Type B pancreatic cell (in vitro differentiated cells): Measurements from ENCODE around the gene LIMCH1. TPM values are rescaled to one million over a fixed set of nuclear protein-coding genes. Genes with fewer than 3 reads are reported as not detected.

Experiments
- DNase-seq: peaks from one replicate; pipeline ENCODE4 v3.0.0; 2021; ENCODE audit warnings: mixed read lengths; ENCODE audit not compliant: unreplicated experiment; ENCODE audit errors: extremely low spot score
- H3K27ac Mint-ChIP-seq: 2 replicates; pipeline ENCODE4 v1.8.0; 2021; ENCODE audit warnings: mild to moderate bottlenecking, mixed read lengths
- H3K27me3 Mint-ChIP-seq: 2 replicates; pipeline ENCODE4 v1.8.0; 2021; ENCODE audit warnings: mixed read lengths
- H3K36me3 Mint-ChIP-seq: 2 replicates; pipeline ENCODE4 v1.8.0; 2021; ENCODE audit warnings: mixed read lengths
- H3K4me1 Mint-ChIP-seq: one replicate; pipeline ENCODE4 v1.8.0; 2021; ENCODE audit warnings: mixed read lengths; ENCODE audit not compliant: unreplicated experiment
- H3K4me3 Mint-ChIP-seq: 2 replicates; pipeline ENCODE4 v1.8.0; 2021; ENCODE audit warnings: mild to moderate bottlenecking, mixed read lengths
- H3K9me3 Mint-ChIP-seq: 2 replicates; pipeline ENCODE4 v1.8.0; 2021; ENCODE audit warnings: mixed read lengths
- total RNA-seq: library from RNA; stranded (reverse); gene quantifications from 2 replicates; pipeline ENCODE4 v1.2.1, GENCODE V29; 2021; ENCODE audit warnings: low replicate concordance
- TF ChIP-seq, protein P1 (sequence below): fragments of 200-600 bp; sonication (generic); conservative IDR thresholded peaks from 2 replicates; pipeline ENCODE4 v1.5.0; 2021; ENCODE audit warnings: antibody characterized with exemption, mild to moderate bottlenecking

Gene LIMCH1
- total RNA-seq, 1 donor from 2014 or later: 67.9 TPM

DNA sequence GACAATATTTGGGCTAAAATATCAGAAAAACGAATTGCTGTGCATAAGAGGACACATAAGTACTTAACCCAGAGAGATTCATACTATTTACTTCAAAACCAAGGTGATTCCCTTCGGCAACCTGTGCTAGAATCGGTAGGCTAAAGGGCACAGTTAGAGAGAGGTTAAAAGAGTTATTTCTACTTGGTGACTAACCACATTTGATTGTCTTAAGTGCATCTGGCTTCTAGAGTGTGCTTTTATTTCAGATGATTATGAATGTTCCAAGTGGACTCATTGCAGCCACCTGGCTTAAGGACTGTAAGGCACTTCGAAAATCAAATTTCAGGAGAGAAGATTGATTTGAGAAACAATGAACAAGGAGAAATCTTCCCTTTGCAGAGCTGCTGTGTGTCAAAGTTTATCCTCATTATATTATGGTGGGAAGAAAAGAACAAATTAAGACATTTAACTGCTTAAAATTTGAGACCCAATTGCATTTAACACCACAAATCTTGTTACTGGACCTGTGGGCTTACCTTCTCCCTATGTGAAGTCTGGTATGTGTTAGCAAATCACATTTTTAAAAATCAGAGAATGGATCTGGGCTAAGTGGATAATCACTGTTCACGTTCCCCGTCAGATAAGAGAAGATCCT is 176.5 kb downstream of the LIMCH1 start:
- TF ChIP-seq, protein P1, sequence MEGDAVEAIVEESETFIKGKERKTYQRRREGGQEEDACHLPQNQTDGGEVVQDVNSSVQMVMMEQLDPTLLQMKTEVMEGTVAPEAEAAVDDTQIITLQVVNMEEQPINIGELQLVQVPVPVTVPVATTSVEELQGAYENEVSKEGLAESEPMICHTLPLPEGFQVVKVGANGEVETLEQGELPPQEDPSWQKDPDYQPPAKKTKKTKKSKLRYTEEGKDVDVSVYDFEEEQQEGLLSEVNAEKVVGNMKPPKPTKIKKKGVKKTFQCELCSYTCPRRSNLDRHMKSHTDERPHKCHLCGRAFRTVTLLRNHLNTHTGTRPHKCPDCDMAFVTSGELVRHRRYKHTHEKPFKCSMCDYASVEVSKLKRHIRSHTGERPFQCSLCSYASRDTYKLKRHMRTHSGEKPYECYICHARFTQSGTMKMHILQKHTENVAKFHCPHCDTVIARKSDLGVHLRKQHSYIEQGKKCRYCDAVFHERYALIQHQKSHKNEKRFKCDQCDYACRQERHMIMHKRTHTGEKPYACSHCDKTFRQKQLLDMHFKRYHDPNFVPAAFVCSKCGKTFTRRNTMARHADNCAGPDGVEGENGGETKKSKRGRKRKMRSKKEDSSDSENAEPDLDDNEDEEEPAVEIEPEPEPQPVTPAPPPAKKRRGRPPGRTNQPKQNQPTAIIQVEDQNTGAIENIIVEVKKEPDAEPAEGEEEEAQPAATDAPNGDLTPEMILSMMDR: no peak
- Mint-ChIP-seq H3K4me3 (no peak overlapping the region), H3K4me1 (no peaks in the 10 kb centered on the region), H3K27ac (no peak overlapping the region), H3K36me3 (no peaks in the 10 kb centered on the region), H3K9me3 (no peaks in the 10 kb centered on the region), H3K27me3 (peaks cover 43% of the 10 kb centered on the region)
- DNase-seq: no peak

DNA sequence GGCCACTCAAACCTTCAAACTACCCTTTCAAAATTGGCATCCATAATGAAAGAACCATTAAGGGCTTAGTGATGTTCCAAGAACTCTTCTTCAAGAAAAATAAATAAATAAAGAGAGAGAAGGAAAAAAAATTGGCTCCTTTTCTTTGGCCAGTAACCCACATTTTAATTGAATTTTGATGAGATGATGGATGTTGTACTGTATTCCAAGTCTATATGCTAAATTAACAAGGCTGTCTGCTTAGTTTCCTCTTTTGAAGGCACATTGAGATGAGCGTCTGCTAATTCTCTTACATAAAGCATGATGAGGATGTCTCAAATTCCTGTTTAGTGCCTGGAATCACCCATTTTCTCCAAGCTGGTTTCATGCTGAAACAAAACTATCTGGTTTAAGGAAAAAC is 177.2 kb downstream of the LIMCH1 start:
- Mint-ChIP-seq H3K36me3 (no peaks in the 10 kb centered on the region), H3K27me3 (peaks cover 50% of the 10 kb centered on the region)
- no peak for DNase-seq

DNA sequence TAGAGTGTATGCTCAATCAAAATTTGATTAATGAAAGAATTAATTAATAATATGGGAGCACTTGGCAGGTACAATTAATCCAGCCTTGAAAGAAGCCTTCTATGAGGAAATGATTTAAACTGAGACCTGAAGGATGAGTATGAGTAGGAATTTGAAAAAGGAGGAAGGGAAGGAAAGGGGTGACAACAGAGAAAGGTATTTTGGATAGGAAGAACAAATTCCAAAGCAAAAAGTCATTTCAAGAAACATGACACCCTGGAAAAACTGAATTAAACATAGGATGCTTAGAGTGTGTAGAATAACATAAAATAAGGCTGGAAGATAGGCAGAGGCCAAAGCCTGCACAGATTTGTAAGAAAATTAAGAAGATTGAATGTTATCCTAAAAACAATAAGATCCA is 180.9 kb downstream of the LIMCH1 start:
- no peaks in the 10 kb centered on the region for H3K36me3 Mint-ChIP-seq
- DNase-seq: no peak
- H3K9me3 Mint-ChIP-seq: no peaks in the 10 kb centered on the region
- peaks cover 75% of the 10 kb centered on the region for H3K27me3 Mint-ChIP-seq
- H3K4me1 Mint-ChIP-seq: no peaks in the 10 kb centered on the region
- no peak overlapping the region for H3K27ac Mint-ChIP-seq
- no peak overlapping the region for H3K4me3 Mint-ChIP-seq
- TF ChIP-seq, protein P1: no peak

More for the DNA sequence above, 177.2 kb downstream of the LIMCH1 start:
- TF ChIP-seq, protein P1: no peak
- H3K27ac Mint-ChIP-seq: no peak overlapping the region
- H3K4me3 Mint-ChIP-seq: no peak overlapping the region
- no peaks in the 10 kb centered on the region for H3K4me1 Mint-ChIP-seq
- H3K9me3 Mint-ChIP-seq: no peaks in the 10 kb centered on the region

DNA sequence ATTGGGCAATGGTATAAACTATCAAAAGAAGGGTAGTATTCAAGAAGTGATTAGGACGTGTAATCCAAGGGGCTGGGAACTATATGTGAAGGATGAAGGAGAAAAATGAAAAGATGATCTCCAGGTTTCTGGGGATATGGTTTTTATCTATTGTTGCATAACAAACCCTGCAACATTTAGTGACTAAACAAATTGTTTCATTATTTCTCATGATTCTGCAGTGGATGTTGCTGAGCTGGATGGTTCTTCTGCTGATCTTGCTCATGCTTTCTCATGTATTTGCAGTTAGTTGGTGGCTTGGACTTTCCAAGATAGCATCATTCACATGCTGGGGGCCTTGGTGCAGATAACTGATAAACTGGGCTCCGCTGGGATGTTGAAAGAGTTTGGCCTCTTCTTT is 181.5 kb downstream of the LIMCH1 start:
- TF ChIP-seq, protein P1: no peak
- DNase-seq: no peak
- Mint-ChIP-seq H3K27ac (no peak overlapping the region), H3K9me3 (no peaks in the 10 kb centered on the region), H3K27me3 (peaks cover 72% of the 10 kb centered on the region), H3K36me3 (no peaks in the 10 kb centered on the region), H3K4me1 (no peaks in the 10 kb centered on the region), H3K4me3 (no peak overlapping the region)

DNA sequence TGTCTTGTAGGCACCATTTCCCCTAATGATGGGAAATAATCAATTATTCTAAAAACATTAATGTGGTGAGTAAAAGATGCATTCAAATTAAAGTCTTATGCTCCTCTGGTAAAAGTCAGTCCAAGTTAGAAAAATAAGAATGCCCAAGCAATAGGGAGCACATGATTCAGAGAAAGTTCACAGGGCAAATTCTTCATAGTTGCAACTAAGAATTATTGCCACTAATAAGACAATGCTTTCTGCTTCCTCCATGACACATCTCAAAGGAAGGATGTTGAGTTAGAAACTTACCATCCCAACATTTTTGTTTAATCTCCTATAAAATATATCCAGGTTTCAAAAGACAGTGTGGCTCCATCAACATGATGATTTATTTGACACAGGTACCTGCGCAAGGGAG is 184.2 kb downstream of the LIMCH1 start:
- peaks cover 64% of the 10 kb centered on the region for H3K27me3 Mint-ChIP-seq

More for the DNA sequence above, 184.2 kb downstream of the LIMCH1 start:
- H3K36me3 Mint-ChIP-seq: no peaks in the 10 kb centered on the region
- H3K4me1 Mint-ChIP-seq: no peaks in the 10 kb centered on the region
- TF ChIP-seq, protein P1: no peak
- DNase-seq: no peak
- H3K9me3 Mint-ChIP-seq: peaks cover 6% of the 10 kb centered on the region
- no peak overlapping the region for H3K4me3 Mint-ChIP-seq
- no peak overlapping the region for H3K27ac Mint-ChIP-seq
